NB4 (cell line): Measurements from ENCODE around the gene FUCA2.

Source experiments
- POLR2A ChIP-seq: IDR thresholded peaks from 2 replicates; pipeline ENCODE4 v1.6.1; 2011; ENCODE audit warnings: mild to moderate bottlenecking; ENCODE audit not compliant: insufficient read length; ENCODE audit errors: extremely low read depth
- TF ChIP-seq, protein P1 (sequence below): IDR thresholded peaks from one replicate; pipeline ENCODE4 v1.5.1; 2012; ENCODE audit warnings: low read depth, low read length

- TF ChIP-seq, protein P1, sequence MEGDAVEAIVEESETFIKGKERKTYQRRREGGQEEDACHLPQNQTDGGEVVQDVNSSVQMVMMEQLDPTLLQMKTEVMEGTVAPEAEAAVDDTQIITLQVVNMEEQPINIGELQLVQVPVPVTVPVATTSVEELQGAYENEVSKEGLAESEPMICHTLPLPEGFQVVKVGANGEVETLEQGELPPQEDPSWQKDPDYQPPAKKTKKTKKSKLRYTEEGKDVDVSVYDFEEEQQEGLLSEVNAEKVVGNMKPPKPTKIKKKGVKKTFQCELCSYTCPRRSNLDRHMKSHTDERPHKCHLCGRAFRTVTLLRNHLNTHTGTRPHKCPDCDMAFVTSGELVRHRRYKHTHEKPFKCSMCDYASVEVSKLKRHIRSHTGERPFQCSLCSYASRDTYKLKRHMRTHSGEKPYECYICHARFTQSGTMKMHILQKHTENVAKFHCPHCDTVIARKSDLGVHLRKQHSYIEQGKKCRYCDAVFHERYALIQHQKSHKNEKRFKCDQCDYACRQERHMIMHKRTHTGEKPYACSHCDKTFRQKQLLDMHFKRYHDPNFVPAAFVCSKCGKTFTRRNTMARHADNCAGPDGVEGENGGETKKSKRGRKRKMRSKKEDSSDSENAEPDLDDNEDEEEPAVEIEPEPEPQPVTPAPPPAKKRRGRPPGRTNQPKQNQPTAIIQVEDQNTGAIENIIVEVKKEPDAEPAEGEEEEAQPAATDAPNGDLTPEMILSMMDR: no peak
- no peak for TF ChIP-seq POLR2A
Observed at GRCh38 chr6:143515061-143515760, 3.7 kb upstream of the FUCA2 start.
